Peyer's patch (tissue), 4 donors: Measurements from ENCODE around the gene BBS5. TPM values are rescaled to one million over a fixed set of nuclear protein-coding genes. Genes with fewer than 3 reads are reported as not detected.

Experiments
- DNase-seq, 3 donors: peaks; one replicate each; pipeline ENCODE4 v3.0.0-alpha.2; 2017 to 2019
- H3K27ac ChIP-seq, 4 donors: fragments of 200-600 bp; sonication (generic); one replicate each; pipeline ENCODE4 v1.5.1; 2016 to 2019
- H3K27me3 ChIP-seq, 2 donors: fragments of 200-600 bp; sonication (generic); one replicate each; pipeline ENCODE4 v1.5.1; 2019
- H3K36me3 ChIP-seq, 3 donors: fragments of 200-600 bp; sonication (generic); one replicate each; pipeline ENCODE4 v1.5.1; 2016 to 2019
- H3K4me1 ChIP-seq, 4 donors: fragments of 200-600 bp; sonication (generic); one replicate each; pipeline ENCODE4 v1.5.1; 2016 to 2019
- H3K4me3 ChIP-seq, 4 donors: fragments of 200-600 bp; sonication (generic); 1 replicate in 3 of 4; 2 replicates in 1 of 4; pipeline ENCODE4 v1.5.1; 2016 to 2019; ENCODE audit warnings: mild to moderate bottlenecking in 1 of 4
- H3K9me3 ChIP-seq, 4 donors: fragments of 200-600 bp; sonication (generic); one replicate each; pipeline ENCODE4 v1.5.1; 2016 to 2019; ENCODE audit warnings: mild to moderate bottlenecking in 1 of 4
- POLR2A ChIP-seq, 2 donors: fragments of 450-650 bp; IDR thresholded peaks; one replicate each; pipeline ENCODE4 v1.5.1; 2017; ENCODE audit warnings: antibody characterized with exemption in 2 of 2, mild to moderate bottlenecking in 2 of 2, moderate library complexity in 2 of 2
- total RNA-seq, 4 donors: library from RNA; depleted of rRNA; stranded (reverse); fragments of >200 nt; gene quantifications; one replicate each; pipeline ENCODE4 v1.1.0, GENCODE V29; 2016
- TF ChIP-seq, protein P1 (sequence below), 6 experiments: fragments of 450-650 bp in 4 of 6; fragments of 200-600 bp in 2 of 6; sonication (generic) in 1 of 6; IDR thresholded peaks; one replicate each; pipeline ENCODE4 v1.5.1; 2017 to 2019; ENCODE audit warnings: antibody characterized with exemption in 6 of 6, mild to moderate bottlenecking in 3 of 6, moderate library complexity in 1 of 6

The BBS5 gene
- total RNA-seq, 4 donors from 2014 or later, result 3.9 to 8.3 (median 4.6) TPM; not detected in 1

DNA sequence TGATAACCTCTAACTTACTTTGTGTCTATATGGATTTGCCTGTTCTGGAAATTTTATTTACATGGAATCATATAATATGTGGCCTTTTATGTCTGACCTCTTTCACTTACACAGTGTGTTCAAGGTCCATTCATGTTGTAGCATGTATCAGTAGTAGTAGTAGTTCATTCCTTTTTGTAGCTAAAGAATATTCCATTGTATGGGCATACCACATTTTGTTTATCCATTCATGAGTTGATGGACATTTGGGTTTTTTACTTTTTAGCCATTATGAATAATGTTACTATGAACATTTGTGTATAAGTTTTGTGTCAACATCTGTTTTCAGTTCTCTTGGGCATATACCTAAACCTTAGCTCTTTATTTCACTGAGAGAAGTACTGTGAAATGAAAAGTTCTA, 11.5 kb downstream of the BBS5 start:
- Histone ChIP-seq H3K36me3 (no peaks in the 10 kb centered on the region), H3K27me3 (no peaks in the 10 kb centered on the region)
- TF ChIP-seq, protein P1, sequence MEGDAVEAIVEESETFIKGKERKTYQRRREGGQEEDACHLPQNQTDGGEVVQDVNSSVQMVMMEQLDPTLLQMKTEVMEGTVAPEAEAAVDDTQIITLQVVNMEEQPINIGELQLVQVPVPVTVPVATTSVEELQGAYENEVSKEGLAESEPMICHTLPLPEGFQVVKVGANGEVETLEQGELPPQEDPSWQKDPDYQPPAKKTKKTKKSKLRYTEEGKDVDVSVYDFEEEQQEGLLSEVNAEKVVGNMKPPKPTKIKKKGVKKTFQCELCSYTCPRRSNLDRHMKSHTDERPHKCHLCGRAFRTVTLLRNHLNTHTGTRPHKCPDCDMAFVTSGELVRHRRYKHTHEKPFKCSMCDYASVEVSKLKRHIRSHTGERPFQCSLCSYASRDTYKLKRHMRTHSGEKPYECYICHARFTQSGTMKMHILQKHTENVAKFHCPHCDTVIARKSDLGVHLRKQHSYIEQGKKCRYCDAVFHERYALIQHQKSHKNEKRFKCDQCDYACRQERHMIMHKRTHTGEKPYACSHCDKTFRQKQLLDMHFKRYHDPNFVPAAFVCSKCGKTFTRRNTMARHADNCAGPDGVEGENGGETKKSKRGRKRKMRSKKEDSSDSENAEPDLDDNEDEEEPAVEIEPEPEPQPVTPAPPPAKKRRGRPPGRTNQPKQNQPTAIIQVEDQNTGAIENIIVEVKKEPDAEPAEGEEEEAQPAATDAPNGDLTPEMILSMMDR (IDR thresholded peaks at IDR 0.05), result no peak
- no peak for TF ChIP-seq POLR2A (IDR thresholded peaks at IDR 0.05)

DNA sequence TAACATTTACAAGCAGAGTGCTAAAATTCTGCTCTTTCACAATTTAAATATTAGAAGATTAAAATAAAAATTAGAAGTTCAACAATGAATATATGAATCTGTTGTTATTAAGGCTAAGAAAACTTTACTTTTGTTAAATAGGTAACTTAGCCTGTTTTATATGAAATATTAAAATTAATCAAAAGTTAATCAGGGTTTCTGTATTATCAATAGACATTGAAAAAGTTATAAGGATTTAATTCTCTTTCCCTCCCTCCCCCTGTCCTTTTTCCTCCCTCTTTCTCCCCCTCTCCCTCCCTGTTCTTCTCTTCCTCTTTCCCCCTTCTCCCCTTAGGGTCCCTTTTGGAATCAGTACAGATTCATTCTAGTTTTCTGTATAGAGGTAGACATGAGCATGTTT, 12.1 kb downstream of the BBS5 start:
- TF ChIP-seq, protein P1 (IDR thresholded peaks at IDR 0.05), result no peak
- no peak for TF ChIP-seq POLR2A (IDR thresholded peaks at IDR 0.05)
- Histone ChIP-seq H3K9me3 (no peaks in the 10 kb centered on the region), H3K27ac (no peak overlapping the region), H3K27me3 (no peaks in the 10 kb centered on the region), H3K4me3 (no peak overlapping the region), H3K4me1 (no peaks in the 10 kb centered on the region), H3K36me3 (no peaks in the 10 kb centered on the region)
- DNase-seq, result no peak

More for the DNA sequence above, 11.5 kb downstream of the BBS5 start:
- Histone ChIP-seq H3K4me1 (no peaks in the 10 kb centered on the region), H3K4me3 (no peak overlapping the region), H3K27ac (no peak overlapping the region), H3K9me3 (no peaks in the 10 kb centered on the region)
- DNase-seq, result no peak

DNA sequence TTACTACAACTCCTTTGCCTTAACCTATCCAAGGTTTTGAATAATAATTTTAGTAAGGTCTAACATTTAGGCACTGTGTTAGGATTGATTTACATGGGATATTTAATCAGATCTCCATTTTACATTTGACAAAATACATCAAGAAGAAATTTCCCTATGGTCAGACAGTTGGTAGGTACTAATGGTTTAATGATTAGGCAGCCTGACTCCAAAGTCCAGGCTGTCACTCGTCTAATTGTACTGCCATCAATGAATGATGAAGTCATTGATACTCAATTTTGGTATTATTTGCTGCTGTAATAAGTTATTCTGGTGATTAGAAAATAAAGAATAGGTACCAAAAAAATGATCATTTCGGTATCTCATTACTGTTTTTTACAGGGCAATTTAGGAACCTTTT, 14.1 kb downstream of the BBS5 start:
- no peaks in the 10 kb centered on the region for H3K27me3 ChIP-seq
- H3K27ac ChIP-seq, result no peak overlapping the region
- DNase-seq, result no peak
- H3K4me1 ChIP-seq, result no peaks in the 10 kb centered on the region
- H3K9me3 ChIP-seq, result no peaks in the 10 kb centered on the region
- TF ChIP-seq, protein P1 (IDR thresholded peaks at IDR 0.05), result no peak
- TF ChIP-seq POLR2A (IDR thresholded peaks at IDR 0.05), result no peak
- H3K36me3 ChIP-seq, result no peaks in the 10 kb centered on the region
- no peak overlapping the region for H3K4me3 ChIP-seq

DNA sequence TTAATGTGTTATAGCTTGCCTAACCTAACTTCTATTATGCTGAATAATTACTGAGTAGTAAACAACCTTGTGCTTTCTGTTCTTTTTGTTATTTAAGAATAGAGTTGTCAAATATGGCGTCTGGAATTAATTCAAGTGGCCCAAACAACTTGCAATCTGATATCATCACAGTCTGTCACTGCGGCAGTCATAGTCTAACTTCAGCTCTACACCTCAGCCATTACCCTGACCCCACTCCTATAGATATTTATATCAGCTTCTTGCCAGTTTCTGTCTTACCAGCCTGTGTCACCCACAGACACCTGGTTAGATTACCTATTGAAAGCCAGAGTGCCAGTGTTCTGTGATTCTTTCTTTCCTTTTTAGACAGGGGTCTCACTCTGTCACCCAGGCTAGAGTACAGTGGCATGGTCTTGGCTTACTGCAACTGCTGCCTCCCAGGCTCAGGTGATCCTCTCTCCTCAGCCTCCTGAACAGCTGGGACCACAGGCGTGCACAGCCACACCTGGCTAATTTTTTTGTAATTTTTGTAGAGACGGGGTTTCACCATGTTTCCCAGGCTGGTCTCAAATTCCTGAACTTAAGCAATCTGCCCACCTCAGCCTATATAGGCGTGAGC, 16.1 kb downstream of the BBS5 start:
- H3K36me3 ChIP-seq, result no peaks in the 10 kb centered on the region
- TF ChIP-seq POLR2A (IDR thresholded peaks at IDR 0.05), result no peak
- TF ChIP-seq, protein P1 (IDR thresholded peaks at IDR 0.05), result no peak
- H3K4me3 ChIP-seq, result no peak overlapping the region
- H3K9me3 ChIP-seq, result no peaks in the 10 kb centered on the region
- no peak for DNase-seq
- no peaks in the 10 kb centered on the region for H3K27me3 ChIP-seq
- H3K4me1 ChIP-seq, result no peaks in the 10 kb centered on the region
- no peak overlapping the region for H3K27ac ChIP-seq

DNA sequence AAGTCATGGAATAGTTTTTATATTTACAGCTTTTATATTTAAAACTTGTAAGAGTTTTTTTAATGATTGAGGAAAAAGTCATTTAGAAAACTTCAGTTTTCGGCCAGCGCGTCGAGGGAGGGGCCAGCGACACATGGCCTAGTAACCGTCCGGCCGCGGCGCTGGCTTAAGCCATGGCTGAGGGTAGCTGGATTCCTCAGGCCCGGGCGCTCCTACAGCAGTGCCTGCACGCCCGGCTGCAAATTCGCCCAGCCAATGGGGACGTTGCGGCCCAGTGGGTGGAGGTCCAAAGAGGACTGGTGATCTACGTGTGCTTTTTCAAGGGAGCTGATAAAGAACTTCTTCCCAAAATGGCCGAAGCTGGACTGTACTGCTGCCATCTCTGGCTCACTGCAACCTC, 25.4 kb downstream of the BBS5 start:
- TF ChIP-seq, protein P1 (IDR thresholded peaks at IDR 0.05), result no peak
- no peak for TF ChIP-seq POLR2A (IDR thresholded peaks at IDR 0.05)
- Histone ChIP-seq H3K27ac (no peak overlapping the region), H3K4me3 (no peak overlapping the region), H3K4me1 (no peaks in the 10 kb centered on the region), H3K27me3 (no peaks in the 10 kb centered on the region), H3K36me3 (peaks cover 0 to 4% (median 0%) of the 10 kb centered on the region in 3 donors), H3K9me3 (no peaks in the 10 kb centered on the region)
- DNase-seq, result no peak

DNA sequence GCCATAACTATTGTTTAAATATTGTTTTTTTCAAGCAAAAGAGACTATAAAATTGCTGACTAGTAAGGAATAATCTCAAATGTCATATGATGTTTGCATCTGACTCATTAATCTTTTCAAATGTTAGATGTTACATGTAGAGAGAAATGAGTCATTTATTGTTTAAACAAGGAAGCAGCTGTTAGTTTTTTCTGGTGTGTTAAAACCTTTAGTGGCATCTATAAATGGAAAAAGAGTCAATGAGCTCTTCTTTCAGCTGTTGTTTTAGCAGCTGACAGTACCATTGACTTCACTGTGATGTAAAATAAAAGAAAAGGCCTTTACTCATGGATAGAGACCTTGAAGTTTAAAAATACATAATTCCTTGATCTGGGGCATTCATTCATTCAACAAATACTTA, 28.4 kb downstream of the BBS5 start:
- TF ChIP-seq, protein P1 (IDR thresholded peaks at IDR 0.05), result no peak
- TF ChIP-seq POLR2A (IDR thresholded peaks at IDR 0.05), result no peak
- DNase-seq, result no peak

More for the DNA sequence above, 28.4 kb downstream of the BBS5 start:
- H3K36me3 ChIP-seq, result no peaks in the 10 kb centered on the region
- H3K4me3 ChIP-seq, result no peak overlapping the region
- H3K4me1 ChIP-seq, result no peaks in the 10 kb centered on the region
- no peaks in the 10 kb centered on the region for H3K9me3 ChIP-seq
- no peaks in the 10 kb centered on the region for H3K27me3 ChIP-seq
- H3K27ac ChIP-seq, result no peak overlapping the region
